ENCODE results near the gene SAP30L. TPM values are rescaled to one million over a fixed set of nuclear protein-coding genes. Genes with fewer than 3 reads are reported as not detected.

SAP30L gene
- total and polyA plus RNA-seq, 3 donors from 2014 or later, result 53.7 to 70.9 (median 56.9) TPM

- no peaks in the 10 kb centered on the region for H3K27me3 ChIP-seq
- H3K4me3 ChIP-seq, result no peak overlapping the region
- 69 to 82% methylated on average over 2 of the region's 2 CpGs for WGBS, 2 donors
- no peaks in the 10 kb centered on the region for H3K36me3 ChIP-seq (ENCODE audit: low read depth, missing control alignments)
- DNase-seq, result no peak
- H3K9me3 ChIP-seq, result no peaks in the 10 kb centered on the region
- TF ChIP-seq POLR2A (IDR thresholded peaks at IDR 0.05) (no peak), CTCF (IDR thresholded peaks at IDR 0.05) (no peak)
- no peak overlapping the region for H3K27ac ChIP-seq
- peaks cover 2% of the 10 kb centered on the region for H3K4me1 ChIP-seq
- intact Hi-C loops (cut with DNase I; ENCODE audit: low total_unique reads), result no loop called here
Observed at GRCh38 chr5:154422298-154422697, 23.5 kb upstream of the SAP30L start.

- Histone ChIP-seq H3K4me1 (no peaks in the 10 kb centered on the region), H3K36me3 (ENCODE audit: low read depth, missing control alignments) (no peaks in the 10 kb centered on the region), H3K27ac (no peak overlapping the region), H3K27me3 (no peaks in the 10 kb centered on the region), H3K9me3 (no peaks in the 10 kb centered on the region), H3K4me3 (no peak overlapping the region)
- DNase-seq, result no peak
- no peak for TF ChIP-seq CTCF (IDR thresholded peaks at IDR 0.05)
- WGBS, 2 donors, result 95 to 97% methylated on average over 3 of the region's 3 CpGs
- intact Hi-C loops (cut with DNase I; ENCODE audit: low total_unique reads), result no loop called here
Observed at GRCh38 chr5:154428208-154428607, 17.6 kb upstream of the SAP30L start.

GRCh38 chr5:154429341-154429740, 16.5 kb upstream of the SAP30L start:
- WGBS, 2 donors, result 86 to 98% methylated on average over 1 of the region's 1 CpG
- Histone ChIP-seq H3K4me1 (no peaks in the 10 kb centered on the region), H3K27ac (no peak overlapping the region), H3K27me3 (no peaks in the 10 kb centered on the region), H3K4me3 (no peak overlapping the region), H3K36me3 (ENCODE audit: low read depth, missing control alignments) (no peaks in the 10 kb centered on the region), H3K9me3 (no peaks in the 10 kb centered on the region)
- no peak for DNase-seq
- intact Hi-C loops (cut with DNase I; ENCODE audit: low total_unique reads), result no loop called here
- TF ChIP-seq POLR2A (IDR thresholded peaks at IDR 0.05) (no peak), CTCF (IDR thresholded peaks at IDR 0.05) (no peak)

- intact Hi-C loops (cut with DNase I; ENCODE audit: low total_unique reads), result no loop called here
- TF ChIP-seq POLR2A (IDR thresholded peaks at IDR 0.05) (no peak), CTCF (IDR thresholded peaks at IDR 0.05) (no peak)
- Histone ChIP-seq H3K36me3 (ENCODE audit: low read depth, missing control alignments) (no peaks in the 10 kb centered on the region), H3K9me3 (no peaks in the 10 kb centered on the region), H3K4me3 (no peak overlapping the region), H3K4me1 (no peaks in the 10 kb centered on the region), H3K27me3 (no peaks in the 10 kb centered on the region), H3K27ac (no peak overlapping the region)
- WGBS, 2 donors, result 85 to 88% methylated on average over 4 of the region's 4 CpGs
- DNase-seq, result no peak
Observed at GRCh38 chr5:154430466-154430865, 15.3 kb upstream of the SAP30L start.

- H3K4me1 ChIP-seq, result no peaks in the 10 kb centered on the region
- DNase-seq, result no peak
- H3K9me3 ChIP-seq, result no peaks in the 10 kb centered on the region
- intact Hi-C loops (cut with DNase I; ENCODE audit: low total_unique reads), result no loop called here
- no peaks in the 10 kb centered on the region for H3K27me3 ChIP-seq
- no peak overlapping the region for H3K4me3 ChIP-seq
- no peak overlapping the region for H3K27ac ChIP-seq
- TF ChIP-seq POLR2A (IDR thresholded peaks at IDR 0.05), result no peak
- no peak for TF ChIP-seq CTCF (IDR thresholded peaks at IDR 0.05)
- WGBS, 2 donors, result 79 to 86% methylated on average over 4 of the region's 4 CpGs
- H3K36me3 ChIP-seq (ENCODE audit: low read depth, missing control alignments), result no peaks in the 10 kb centered on the region
Observed at GRCh38 chr5:154430961-154431630, 14.7 kb upstream of the SAP30L start.
